NB4 (cell line): ENCODE measurements around the gene NINJ1.
A peak's percentile ranks its signal among the peaks of the same experiment; 100 is the strongest.

Experiments
- DNase-seq: peaks from one replicate; pipeline ENCODE4 v3.0.0; 2010; ENCODE audit warnings: low read depth
- H3K4me3 ChIP-seq: one replicate; pipeline ENCODE4 v1.5.1; 2011; ENCODE audit warnings: mild to moderate bottlenecking, low read depth, low read length, moderate library complexity
- CTCF ChIP-seq: IDR thresholded peaks from one replicate; pipeline ENCODE4 v1.5.1; 2012; ENCODE audit warnings: low read depth, low read length
- MAX ChIP-seq: IDR thresholded peaks from 2 replicates; pipeline ENCODE4 v1.6.1; 2011; ENCODE audit warnings: low read depth, low read length
- MYC ChIP-seq: IDR thresholded peaks from 2 replicates; pipeline ENCODE4 v1.6.1; 2011; ENCODE audit warnings: low read depth, low read length
- POLR2A ChIP-seq: IDR thresholded peaks from 2 replicates; pipeline ENCODE4 v1.6.1; 2011; ENCODE audit warnings: mild to moderate bottlenecking; ENCODE audit not compliant: insufficient read length; ENCODE audit errors: extremely low read depth

Gene NINJ1

GRCh38 chr9:93086447-93087224 lies 47.4 kb downstream of the NINJ1 start:
- no peak for DNase-seq
- H3K4me3 ChIP-seq, result no peak overlapping the region

GRCh38 chr9:93085676-93086075 lies 48.4 kb downstream of the NINJ1 start:
- no peak for DNase-seq
- TF ChIP-seq MAX, result no peak
- TF ChIP-seq CTCF, result no peak
- TF ChIP-seq POLR2A, result no peak
- no peak for TF ChIP-seq MYC
- H3K4me3 ChIP-seq, result no peak overlapping the region

More at GRCh38 chr9:93086447-93087224, 47.4 kb downstream of the NINJ1 start:
- TF ChIP-seq CTCF (no peak), POLR2A (no peak), MYC (no peak), MAX (no peak)

GRCh38 chr9:93084471-93084881 lies 49.6 kb downstream of the NINJ1 start:
- no peak for DNase-seq
- no peak for TF ChIP-seq MAX
- TF ChIP-seq POLR2A, result no peak
- no peak for TF ChIP-seq MYC
- TF ChIP-seq CTCF, result no peak
- no peak overlapping the region for H3K4me3 ChIP-seq

GRCh38 chr9:93083592-93084470 lies 50.2 kb downstream of the NINJ1 start:
- no peak for DNase-seq
- no peak overlapping the region for H3K4me3 ChIP-seq
- TF ChIP-seq POLR2A, result no peak
- no peak for TF ChIP-seq MAX
- no peak for TF ChIP-seq CTCF
- TF ChIP-seq MYC, result no peak

GRCh38 chr9:93082841-93083411 lies 51.1 kb downstream of the NINJ1 start:
- DNase-seq, result peak; percentile 40
- TF ChIP-seq MAX (no peak), MYC (no peak), CTCF (no peak), POLR2A (no peak)
- no peak overlapping the region for H3K4me3 ChIP-seq
